Smooth muscle cell of the brain vasculature (primary cell): ENCODE measurements around the gene MSH3.

Experiments used
- DNase-seq: peaks from one replicate; pipeline ENCODE4 v3.0.0-alpha.2; 2012; ENCODE audit warnings: low read depth, low spot score

Gene MSH3

GRCh38 chr5:80654391-80655230 is at the start of gene MSH3, which contains the start of gene DHFR:
MSH3 (plus strand) TSS chr5:80654652; CDS start chr5:80654728, 76 bp downstream.
DHFR (minus strand) TSS chr5:80654983; CDS start chr5:80654489, 494 bp downstream.
- peak; percentile 71 for DNase-seq

- DNase-seq = no peak
Measured at GRCh38 chr5:80607343-80607742, 47.1 kb upstream of the MSH3 start.

GRCh38 chr5:80607832-80608231 is 46.6 kb upstream of the MSH3 start:
- DNase-seq = no peak

- no peak for DNase-seq
Measured at GRCh38 chr5:80608731-80609130, 45.7 kb upstream of the MSH3 start.

GRCh38 chr5:80609692-80610091 is 44.8 kb upstream of the MSH3 start:
- no peak for DNase-seq

- DNase-seq = no peak
Measured at GRCh38 chr5:80615266-80615914, 39.1 kb upstream of the MSH3 start.

GRCh38 chr5:80618438-80618837 is 36.0 kb upstream of the MSH3 start:
- DNase-seq = no peak

- DNase-seq = no peak
Measured at GRCh38 chr5:80619086-80619485, 35.4 kb upstream of the MSH3 start.

- no peak for DNase-seq
Measured at GRCh38 chr5:80620211-80620610, 34.2 kb upstream of the MSH3 start.

GRCh38 chr5:80622756-80623155 is 31.7 kb upstream of the MSH3 start:
- no peak for DNase-seq

- DNase-seq = no peak
Measured at GRCh38 chr5:80623999-80624398, 30.5 kb upstream of the MSH3 start.

- DNase-seq = no peak
Measured at GRCh38 chr5:80625230-80625629, 29.2 kb upstream of the MSH3 start.

- no peak for DNase-seq
Measured at GRCh38 chr5:80629281-80629680, 25.2 kb upstream of the MSH3 start.

- no peak for DNase-seq
Measured at GRCh38 chr5:80631278-80632259, 22.9 kb upstream of the MSH3 start.

- DNase-seq = no peak
Measured at GRCh38 chr5:80632700-80633099, 21.8 kb upstream of the MSH3 start.

GRCh38 chr5:80634193-80634592 is 20.3 kb upstream of the MSH3 start:
- no peak for DNase-seq

GRCh38 chr5:80641353-80641752 is 13.1 kb upstream of the MSH3 start:
- no peak for DNase-seq

GRCh38 chr5:80644900-80645299 is 9.6 kb upstream of the MSH3 start:
- no peak for DNase-seq

- no peak for DNase-seq
Measured at GRCh38 chr5:80646926-80647325, 7.5 kb upstream of the MSH3 start.

- no peak for DNase-seq
Measured at GRCh38 chr5:80653502-80653901, 950 bp upstream of the MSH3 start.

GRCh38 chr5:80654054-80654390 is 430 bp upstream of the MSH3 start:
- DNase-seq = no peak

- DNase-seq = no peak
Measured at GRCh38 chr5:80655231-80655774, 851 bp downstream of the MSH3 start.
